ENCODE results near the gene ROBO4. TPM values are rescaled to one million over a fixed set of nuclear protein-coding genes. Genes with fewer than 3 reads are reported as not detected.

ROBO4 gene
- total RNA-seq, 4 donors from 2014 or later: 13.9 to 33.6 (median 23.4) TPM

GRCh38 chr11:124943254-124943616 is 45.6 kb upstream of the ROBO4 start:
- TF ChIP-seq POLR2A (IDR thresholded peaks at IDR 0.05): no peak
- TF ChIP-seq EP300 (IDR thresholded peaks at IDR 0.05): no peak
- no peak for TF ChIP-seq CTCF (IDR thresholded peaks at IDR 0.05)
- TF ChIP-seq POLR2AphosphoS5 (IDR thresholded peaks at IDR 0.05): no peak
- H3K9me3 ChIP-seq: peaks cover 0 to 1% (median 0%) of the 10 kb centered on the region in 3 donors
- no peaks in the 10 kb centered on the region for H3K4me1 ChIP-seq
- WGBS, 2 donors (ENCODE audit: low coverage in 1 of 2): 59 to 67% methylated on average over 5 of the region's 5 CpGs
- no peak overlapping the region for H3K4me3 ChIP-seq
- H3K36me3 ChIP-seq: no peaks in the 10 kb centered on the region
- ATAC-seq: no peak
- H3K27ac ChIP-seq: peak overlapping the region in 1 of 4 donors; percentile 1
- peaks cover 5% of the 10 kb centered on the region for H3K27me3 ChIP-seq

GRCh38 chr11:124942466-124943253 is 45.0 kb upstream of the ROBO4 start:
- no peak for ATAC-seq
- H3K9me3 ChIP-seq: no peaks in the 10 kb centered on the region
- no peak overlapping the region for H3K4me3 ChIP-seq
- TF ChIP-seq EP300 (IDR thresholded peaks at IDR 0.05): no peak
- TF ChIP-seq POLR2A (IDR thresholded peaks at IDR 0.05): no peak
- TF ChIP-seq POLR2AphosphoS5 (IDR thresholded peaks at IDR 0.05): no peak
- TF ChIP-seq CTCF (IDR thresholded peaks at IDR 0.05): no peak
- WGBS, 2 donors (ENCODE audit: low coverage in 1 of 2): 47 to 52% methylated on average over 5 to 6 of the region's 6 CpGs
- H3K4me1 ChIP-seq: no peaks in the 10 kb centered on the region
- no peaks in the 10 kb centered on the region for H3K36me3 ChIP-seq
- H3K27ac ChIP-seq: peak overlapping the region in 1 of 4 donors; percentile 1
- peaks cover 5% of the 10 kb centered on the region for H3K27me3 ChIP-seq

GRCh38 chr11:124941703-124942102 is 44.0 kb upstream of the ROBO4 start:
- Histone ChIP-seq H3K27me3 (peaks cover 6% of the 10 kb centered on the region), H3K27ac (no peak overlapping the region), H3K36me3 (no peaks in the 10 kb centered on the region), H3K4me3 (no peak overlapping the region), H3K9me3 (no peaks in the 10 kb centered on the region), H3K4me1 (no peaks in the 10 kb centered on the region)
- TF ChIP-seq EP300 (IDR thresholded peaks at IDR 0.05) (no peak), CTCF (IDR thresholded peaks at IDR 0.05) (no peak), POLR2A (IDR thresholded peaks at IDR 0.05) (no peak), POLR2AphosphoS5 (IDR thresholded peaks at IDR 0.05) (no peak)
- 82% methylated on average over 1 of the region's 1 CpG; no CpG with 5 or more reads in 1 of the 2 donors for WGBS, 2 donors (ENCODE audit: low coverage in 1 of 2)
- no peak for ATAC-seq

GRCh38 chr11:124938970-124939369 is 41.3 kb upstream of the ROBO4 start:
- H3K4me3 ChIP-seq: no peak overlapping the region
- no peaks in the 10 kb centered on the region for H3K4me1 ChIP-seq
- H3K9me3 ChIP-seq: no peaks in the 10 kb centered on the region
- no peak for ATAC-seq
- TF ChIP-seq POLR2A (IDR thresholded peaks at IDR 0.05) (no peak), POLR2AphosphoS5 (IDR thresholded peaks at IDR 0.05) (no peak), CTCF (IDR thresholded peaks at IDR 0.05) (no peak), EP300 (IDR thresholded peaks at IDR 0.05) (no peak)
- H3K36me3 ChIP-seq: no peaks in the 10 kb centered on the region
- peaks cover 33% of the 10 kb centered on the region for H3K27me3 ChIP-seq
- WGBS, 2 donors (ENCODE audit: low coverage in 1 of 2): 51 to 69% methylated on average over 5 to 6 of the region's 6 CpGs
- H3K27ac ChIP-seq: no peak overlapping the region

- Histone ChIP-seq H3K27ac (no peak overlapping the region), H3K4me3 (no peak overlapping the region), H3K36me3 (no peaks in the 10 kb centered on the region), H3K9me3 (no peaks in the 10 kb centered on the region), H3K27me3 (peaks cover 33% of the 10 kb centered on the region), H3K4me1 (no peaks in the 10 kb centered on the region)
- no peak for TF ChIP-seq POLR2A (IDR thresholded peaks at IDR 0.05)
- TF ChIP-seq EP300 (IDR thresholded peaks at IDR 0.05): no peak
- TF ChIP-seq POLR2AphosphoS5 (IDR thresholded peaks at IDR 0.05): no peak
- no peak for TF ChIP-seq CTCF (IDR thresholded peaks at IDR 0.05)
- WGBS, 2 donors (ENCODE audit: low coverage in 1 of 2): 66 to 77% methylated on average over 4 to 6 of the region's 6 CpGs
- ATAC-seq: no peak
These were observed 40.6 kb upstream of the ROBO4 start for GRCh38 chr11:124938206-124938765.
